A673 (cell line): ENCODE data around the gene PARN.

Experiments
- EZH2 ChIP-seq: fragments of 200-600 bp; sonication (generic); IDR thresholded peaks from 2 replicates; pipeline ENCODE4 v1.6.1; 2017; ENCODE audit warnings: borderline replicate concordance, low read depth, mild to moderate bottlenecking, mixed read lengths, antibody characterized with exemption, low read length; ENCODE audit not compliant: poor library complexity, severe bottlenecking
- TF ChIP-seq, protein P1 (sequence below): fragments of 300-800, 200-600 bp; sonication (generic); conservative IDR thresholded peaks from 2 replicates; pipeline ENCODE4 v1.5.1; 2017; ENCODE audit warnings: low read depth, mild to moderate bottlenecking, antibody characterized with exemption, low read length, moderate library complexity, mixed read lengths

DNA sequence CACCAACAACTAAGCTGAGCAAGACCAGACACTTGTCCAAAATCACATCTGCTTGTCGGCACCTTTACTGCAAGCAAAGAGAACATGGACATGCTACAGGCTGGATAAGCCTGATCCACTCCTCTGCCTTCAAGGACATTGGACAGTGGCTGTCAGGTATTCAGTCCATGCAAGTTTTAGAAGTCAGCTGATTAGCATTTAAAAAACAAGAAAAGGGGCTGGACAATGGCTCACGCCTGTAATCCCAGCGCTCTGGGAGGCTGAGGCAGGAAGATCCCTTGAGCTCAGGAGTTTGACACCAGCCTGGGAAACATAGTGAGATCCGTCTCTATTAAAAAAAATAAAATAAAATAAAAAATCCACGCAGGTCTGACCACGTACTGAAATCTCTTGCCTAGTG is 20.3 kb downstream of the PARN start:
- TF ChIP-seq, protein P1, sequence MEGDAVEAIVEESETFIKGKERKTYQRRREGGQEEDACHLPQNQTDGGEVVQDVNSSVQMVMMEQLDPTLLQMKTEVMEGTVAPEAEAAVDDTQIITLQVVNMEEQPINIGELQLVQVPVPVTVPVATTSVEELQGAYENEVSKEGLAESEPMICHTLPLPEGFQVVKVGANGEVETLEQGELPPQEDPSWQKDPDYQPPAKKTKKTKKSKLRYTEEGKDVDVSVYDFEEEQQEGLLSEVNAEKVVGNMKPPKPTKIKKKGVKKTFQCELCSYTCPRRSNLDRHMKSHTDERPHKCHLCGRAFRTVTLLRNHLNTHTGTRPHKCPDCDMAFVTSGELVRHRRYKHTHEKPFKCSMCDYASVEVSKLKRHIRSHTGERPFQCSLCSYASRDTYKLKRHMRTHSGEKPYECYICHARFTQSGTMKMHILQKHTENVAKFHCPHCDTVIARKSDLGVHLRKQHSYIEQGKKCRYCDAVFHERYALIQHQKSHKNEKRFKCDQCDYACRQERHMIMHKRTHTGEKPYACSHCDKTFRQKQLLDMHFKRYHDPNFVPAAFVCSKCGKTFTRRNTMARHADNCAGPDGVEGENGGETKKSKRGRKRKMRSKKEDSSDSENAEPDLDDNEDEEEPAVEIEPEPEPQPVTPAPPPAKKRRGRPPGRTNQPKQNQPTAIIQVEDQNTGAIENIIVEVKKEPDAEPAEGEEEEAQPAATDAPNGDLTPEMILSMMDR = no peak
- no peak for TF ChIP-seq EZH2
